ENCODE results near the gene BCAS1.

The BCAS1 gene

DNA sequence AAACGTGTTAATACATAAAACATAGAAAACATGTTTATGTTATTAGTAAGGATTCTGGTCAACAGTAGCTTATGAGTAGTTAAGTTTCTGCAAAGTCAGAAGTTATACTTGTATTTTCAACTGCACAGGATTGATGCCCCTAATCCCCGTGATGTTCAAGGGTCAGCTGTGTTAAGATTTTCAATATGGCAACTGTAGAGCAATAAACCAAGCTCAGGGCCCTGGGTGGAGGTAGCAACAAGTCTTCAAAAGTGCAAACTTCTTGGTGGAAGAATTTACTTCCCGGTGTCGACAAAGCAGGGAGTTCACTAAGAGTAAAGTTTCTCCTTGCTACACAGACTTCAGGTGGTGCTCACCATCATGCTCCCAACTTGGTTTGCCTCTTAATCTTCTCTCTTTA is 4.1 kb upstream of the BCAS1 start:
- DNase-seq: no peak

DNA sequence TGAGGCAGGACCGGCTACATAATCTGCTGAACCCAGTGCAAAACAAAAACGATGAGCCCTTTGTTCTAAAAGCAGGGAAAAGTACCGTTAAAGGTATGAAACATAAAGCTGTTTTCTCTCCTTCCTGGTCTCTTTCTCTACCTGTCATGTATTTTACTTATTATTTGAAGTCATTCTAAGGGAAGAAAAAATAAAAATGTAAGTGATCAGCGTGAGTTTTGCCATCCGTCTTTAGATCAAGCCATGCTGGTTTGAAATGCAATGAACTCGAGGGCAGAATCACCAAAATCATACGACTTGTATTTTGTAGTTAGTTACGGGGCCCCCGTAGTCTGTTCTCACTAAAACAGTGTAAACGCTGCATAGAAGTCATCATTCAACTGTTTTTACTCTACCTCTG is 2.9 kb upstream of the BCAS1 start:
- no peak for DNase-seq

DNA sequence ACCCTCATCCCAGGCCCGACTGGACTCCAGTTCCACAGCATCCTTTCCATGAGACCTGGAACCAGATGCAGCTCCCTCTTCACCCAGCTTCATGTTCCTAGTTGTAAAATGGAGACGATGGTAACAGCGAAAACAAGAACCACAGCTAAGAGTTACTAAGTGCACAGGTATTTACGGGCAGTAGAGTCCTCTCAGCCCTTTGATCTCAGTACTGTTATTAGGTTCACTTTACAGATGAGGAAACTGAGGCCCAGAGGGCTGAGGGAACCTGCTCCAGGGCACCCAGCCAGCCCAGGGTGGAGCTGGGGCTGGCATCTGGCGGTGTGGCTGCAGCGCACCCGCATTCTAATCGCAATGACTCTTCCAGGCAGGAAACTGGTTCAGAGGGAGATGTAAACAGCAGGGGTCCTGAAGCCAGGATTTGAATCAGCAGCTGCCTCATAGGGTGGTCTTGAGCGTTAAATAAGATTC is 858 bp downstream of the BCAS1 start:
- DNase-seq: no peak

DNA sequence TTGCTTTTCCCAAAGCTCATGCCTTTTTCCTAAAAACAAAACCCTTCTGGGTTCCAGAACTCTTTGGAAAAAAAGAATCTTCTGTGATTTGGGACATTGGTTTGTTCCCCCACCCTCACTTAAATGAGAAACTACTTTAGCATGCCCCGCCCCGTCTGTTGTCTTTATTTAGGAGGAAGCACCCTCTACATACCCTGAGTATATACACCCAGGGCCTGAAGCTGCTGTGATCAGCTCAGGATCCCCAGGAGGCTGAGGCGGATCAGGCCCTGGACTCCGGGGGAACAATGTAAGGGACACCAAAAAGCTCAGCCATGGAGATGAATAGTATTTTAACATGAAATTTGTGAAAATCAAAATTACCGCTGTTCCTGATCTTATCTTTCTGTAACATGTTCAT is 1.4 kb downstream of the BCAS1 start:
- DNase-seq: no peak

DNA sequence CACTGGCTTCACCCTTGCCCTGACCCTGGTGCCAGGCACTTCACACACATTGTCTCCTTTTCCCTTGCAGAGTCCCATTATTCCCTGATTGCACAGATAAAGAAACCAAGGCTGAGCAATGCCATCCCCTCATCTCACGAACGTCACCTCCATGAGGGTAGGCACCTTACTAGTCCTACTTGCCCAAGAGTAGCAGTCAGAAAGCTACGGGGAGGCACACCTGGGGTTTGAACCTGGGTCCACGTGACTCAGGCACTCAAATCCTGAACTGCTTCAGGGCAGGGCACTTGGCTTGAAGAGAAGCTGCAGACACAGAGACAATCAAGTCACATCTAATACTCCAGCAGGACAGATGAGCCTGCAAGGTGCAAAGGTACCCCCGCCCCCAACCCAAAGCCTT is 1.9 kb downstream of the BCAS1 start:
- no peak for DNase-seq

DNA sequence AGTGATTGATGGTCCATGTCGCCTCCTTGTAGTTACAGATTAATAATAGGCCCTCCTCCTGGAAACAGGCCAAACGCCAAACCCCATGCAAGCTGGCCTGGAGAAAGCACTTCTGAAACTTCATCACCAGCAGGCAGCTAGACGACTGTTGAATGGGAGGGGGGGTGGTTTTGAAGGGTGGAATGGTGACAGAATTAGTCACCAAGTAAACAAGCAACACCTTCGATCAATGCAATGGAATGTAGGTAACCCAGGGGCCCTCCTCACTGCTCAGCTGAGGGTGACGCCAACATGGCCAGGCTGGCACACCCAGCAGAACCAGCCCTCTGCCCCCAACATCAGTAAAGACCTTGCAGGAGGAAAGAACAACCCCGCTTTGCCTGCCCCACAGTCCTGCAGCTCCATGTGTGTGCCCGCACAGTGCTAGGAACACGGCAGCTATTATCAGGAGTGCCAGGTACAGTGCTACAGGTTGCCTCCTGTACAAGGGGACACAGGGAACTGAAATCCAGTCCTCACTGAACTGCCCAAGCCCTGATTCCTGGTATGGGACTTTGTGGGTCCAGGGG is 2.7 kb downstream of the BCAS1 start:
- peak; percentile 31 for DNase-seq

DNA sequence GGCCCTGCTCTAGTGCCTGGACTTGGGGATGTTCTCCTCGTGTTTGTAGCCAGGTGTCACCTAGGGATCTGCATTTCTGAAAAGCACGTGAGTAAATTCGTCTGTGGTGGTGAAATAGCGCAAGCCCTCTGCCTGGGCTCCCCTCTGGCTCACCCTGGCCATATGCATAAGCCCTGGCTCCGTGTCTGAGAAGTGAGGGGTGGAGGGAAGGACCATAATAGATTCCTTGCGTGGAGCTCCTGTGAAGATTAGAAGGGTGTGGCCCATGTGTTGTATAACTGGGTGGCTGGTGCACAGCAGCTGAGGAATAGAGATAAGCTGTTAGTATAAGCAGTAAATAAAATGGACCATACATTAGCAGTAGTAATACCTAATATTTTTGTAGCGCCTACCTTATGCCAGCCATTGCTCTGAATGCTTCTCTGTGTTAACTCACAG is 4.8 kb downstream of the BCAS1 start:
- DNase-seq: no peak

DNA sequence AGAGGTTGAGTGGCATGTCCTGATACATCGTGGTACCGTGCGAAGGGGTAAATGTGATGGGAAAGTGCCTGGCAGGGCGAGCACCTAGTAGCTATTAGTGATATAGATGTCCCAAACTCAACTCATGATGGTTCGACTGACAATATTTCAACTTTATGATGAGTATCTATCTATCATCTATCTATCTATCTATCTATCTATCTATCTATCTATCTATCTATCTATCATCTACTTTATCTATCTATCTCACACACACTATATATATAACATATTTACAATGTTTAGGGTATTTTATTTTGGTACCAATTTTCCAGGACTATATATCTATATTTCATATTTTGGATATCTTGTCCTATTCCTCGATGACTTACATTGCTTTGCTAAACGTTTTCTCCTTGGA is 5.5 kb downstream of the BCAS1 start:
- DNase-seq: no peak

DNA sequence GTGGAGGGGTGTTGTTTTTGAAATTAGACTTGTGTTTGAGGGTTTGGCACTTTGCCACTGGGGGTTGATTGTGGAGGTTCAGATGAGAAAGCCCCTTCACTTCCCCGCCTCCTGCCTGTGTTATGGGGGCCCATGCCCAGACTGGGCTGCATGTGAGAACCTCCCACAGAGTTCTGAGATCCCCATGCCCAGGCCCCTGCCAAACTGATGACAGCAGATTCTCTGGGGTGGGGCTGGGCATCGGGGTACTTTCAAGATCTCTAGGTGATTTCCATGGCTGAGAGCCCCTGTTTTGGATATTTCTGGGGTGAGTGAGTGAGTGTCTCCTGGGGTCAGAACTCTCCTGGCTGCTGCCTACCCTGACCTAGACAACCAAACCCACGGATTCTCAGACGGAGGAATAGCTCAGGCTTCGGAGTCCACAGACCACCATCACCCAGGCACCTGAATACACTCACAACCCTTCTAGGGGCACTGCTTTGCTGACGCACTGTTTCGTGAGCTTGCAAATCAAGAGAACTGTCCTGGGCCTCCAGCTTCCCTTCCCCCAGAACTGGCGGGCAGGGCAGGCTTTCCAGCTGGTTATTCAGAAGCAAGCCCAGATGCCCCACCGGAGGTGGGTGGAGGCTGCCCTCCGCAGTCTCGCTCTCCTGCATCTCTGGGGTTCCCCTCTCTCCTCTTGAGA is 6.3 kb downstream of the BCAS1 start:
- no peak for DNase-seq

DNA sequence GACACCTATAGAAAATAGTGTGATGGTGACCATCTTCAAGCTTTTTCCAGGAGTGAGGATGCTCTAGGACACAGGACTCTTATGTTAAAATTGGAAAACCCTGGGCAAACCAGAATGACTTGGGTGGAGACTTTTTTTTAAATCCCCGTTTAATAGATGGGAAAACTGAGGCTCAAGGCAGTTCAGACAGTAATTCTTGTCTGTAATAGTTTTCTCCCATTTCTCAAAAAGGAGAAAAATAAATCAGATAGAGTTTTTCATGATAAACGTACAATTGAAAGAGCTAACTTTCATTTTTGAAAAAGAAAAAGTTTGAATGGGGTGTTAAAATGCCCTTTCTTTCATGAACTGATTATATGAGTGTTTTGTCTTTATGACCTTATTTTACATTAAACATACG is 6.8 kb downstream of the BCAS1 start:
- no peak for DNase-seq

DNA sequence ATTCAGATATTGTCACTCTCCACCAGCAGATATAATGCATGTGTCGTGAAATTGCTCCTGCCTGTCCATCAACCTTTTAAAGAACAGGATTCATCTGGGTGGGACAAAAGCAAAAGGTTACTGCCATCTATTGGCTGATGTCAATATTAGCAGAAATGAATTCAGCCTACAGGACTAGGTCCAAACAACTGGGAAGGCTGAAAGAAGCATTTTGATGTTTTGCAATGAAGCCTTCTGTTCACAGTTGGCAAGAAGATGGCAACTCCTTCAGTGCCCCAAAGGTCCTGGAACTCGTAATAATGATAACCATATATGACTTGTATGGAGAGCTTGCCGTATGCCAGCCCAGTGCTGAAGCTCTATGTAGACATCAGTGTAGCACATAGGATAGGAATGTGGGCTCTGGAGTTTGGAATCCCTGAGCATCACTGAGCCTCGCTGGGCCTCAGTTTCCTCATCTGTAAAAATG is 7.5 kb downstream of the BCAS1 start:
- peak; percentile 56 for DNase-seq

DNA sequence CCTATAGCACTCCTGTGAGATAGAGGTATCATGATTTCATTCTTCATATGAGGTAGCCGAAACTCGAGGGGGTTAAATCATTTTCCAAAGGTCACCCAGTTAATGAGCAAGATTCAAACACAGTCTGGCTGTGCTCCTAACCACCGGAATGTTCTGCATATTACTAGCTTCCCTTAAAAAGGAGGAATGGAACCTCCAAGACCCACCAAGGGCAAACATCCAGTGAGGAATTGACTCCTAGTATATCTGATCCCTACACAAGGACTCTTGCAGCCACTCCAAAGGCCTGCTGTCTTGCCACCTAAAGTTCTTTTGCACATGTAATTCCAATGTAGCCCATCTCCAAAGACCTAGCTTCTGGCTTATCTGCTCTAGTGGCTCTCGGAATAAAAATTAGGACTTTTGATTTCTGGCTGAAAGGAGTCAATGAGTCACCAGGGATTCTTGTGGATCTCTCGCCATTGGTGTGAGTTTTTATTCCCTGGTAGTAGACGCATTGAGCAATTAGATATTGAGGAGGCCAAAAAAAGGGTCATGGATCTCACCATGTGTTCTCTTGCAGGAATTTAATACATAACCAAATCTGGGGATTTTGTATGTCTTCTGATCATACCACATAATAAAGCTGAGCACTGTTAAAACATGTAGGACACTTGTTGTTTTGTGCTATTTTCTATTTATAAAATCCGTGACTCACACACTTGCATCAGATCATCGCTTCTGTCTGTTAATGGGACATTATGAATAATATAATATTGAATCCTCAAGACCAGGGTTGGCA is 9.1 kb downstream of the BCAS1 start:
- DNase-seq: no peak

DNA sequence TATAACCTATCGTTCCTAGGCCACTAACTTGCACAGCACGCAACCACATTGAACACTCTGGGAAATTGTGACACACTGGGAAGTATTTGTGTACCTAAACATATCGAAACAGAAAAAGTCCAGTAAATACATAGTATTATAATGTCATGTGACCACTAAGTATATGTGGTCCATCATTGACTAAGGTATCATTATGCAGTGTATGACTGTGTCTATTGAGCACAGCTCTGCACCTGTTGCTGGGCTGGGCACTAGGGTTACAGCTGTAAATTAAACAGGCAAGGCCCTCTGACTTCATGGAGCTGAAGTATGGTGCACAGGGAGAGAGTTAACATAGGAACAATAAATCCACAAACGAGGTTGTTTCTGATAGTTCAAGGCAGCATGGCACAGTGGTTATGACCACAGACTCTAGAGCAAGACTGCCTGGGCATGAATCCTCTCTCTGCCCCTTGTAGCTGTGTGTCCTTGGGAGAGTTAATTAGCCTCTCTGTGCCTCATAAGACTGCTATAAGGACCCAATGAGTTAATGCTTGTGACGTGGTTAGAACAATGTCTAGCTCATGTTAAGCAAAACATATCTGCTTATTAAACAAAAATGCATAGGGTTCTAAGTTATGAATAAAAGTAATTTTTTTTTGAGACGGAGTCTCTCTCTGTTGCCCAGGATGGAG is 10.6 kb downstream of the BCAS1 start:
- no peak for DNase-seq

DNA sequence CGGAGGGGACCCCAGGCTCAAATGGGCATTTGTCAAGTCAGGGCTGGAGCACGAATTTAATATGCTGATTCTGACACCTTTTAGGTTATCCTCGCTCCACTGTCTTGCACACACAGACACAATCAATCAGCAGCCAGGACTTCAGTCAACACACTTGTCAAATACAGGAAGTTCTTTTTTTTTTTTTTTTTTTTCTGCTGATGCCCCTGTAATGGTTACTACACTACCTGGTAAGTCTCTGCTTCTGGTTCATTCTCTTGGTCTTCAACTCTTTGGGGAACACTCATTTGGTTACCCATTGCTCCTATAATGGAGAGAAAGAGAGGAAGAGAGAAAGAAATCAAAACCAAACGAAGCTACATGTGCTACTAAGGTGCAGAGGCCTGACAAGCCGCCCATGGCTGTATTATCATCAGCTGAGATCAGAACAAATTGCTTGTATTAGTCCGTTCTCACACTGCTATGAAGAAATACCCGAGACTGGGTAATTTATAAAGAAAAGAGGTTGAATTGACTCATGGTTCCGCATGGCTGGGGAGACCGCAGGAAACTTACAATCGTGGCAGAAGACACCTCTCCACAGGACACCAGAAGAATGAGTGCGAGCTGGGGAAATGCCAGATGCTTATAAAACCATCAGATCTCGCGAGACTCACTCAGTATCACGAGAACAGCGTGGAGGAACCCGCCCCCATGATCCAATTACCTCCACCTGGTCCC is 11.8 kb downstream of the BCAS1 start:
- no peak for DNase-seq

DNA sequence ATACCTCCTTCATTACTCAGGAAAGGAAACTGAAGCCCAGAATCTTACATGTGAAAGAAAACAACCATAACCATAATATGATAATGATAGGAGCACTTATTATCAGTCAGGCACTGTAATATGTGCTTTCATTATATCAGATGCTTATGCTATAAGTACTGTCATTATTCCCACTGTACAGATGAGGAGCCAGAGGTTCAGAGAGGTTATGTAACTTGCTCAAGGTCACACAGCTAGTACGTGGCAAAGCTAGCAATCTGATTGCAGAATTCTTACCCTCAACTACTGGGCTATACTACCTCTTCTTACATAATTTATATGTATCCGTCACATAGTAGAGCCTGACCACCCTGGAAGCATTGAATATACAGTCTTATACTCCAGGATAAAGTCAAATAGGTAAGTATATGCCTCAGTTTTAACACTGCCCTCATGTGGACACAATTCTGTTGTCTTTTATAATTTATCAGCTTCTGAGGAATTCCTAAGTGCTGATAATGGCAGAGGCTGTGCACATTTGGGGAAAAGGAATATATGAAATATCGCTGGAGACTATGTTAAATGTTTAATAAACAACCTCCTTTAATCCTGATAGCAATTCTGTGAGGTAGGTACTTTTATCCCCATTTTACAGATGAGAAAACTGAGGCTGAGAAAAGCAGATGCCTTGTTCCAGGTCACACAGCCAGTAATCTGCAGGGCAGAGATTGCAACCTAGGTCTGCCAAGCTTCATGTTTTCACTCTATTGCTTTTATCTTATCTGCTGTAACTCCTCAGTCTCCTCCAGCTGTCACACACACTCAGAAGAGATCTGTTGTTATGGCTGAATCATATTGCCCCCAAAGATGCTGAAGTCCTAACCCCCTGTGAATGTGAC is 13.4 kb downstream of the BCAS1 start:
- DNase-seq: no peak

DNA sequence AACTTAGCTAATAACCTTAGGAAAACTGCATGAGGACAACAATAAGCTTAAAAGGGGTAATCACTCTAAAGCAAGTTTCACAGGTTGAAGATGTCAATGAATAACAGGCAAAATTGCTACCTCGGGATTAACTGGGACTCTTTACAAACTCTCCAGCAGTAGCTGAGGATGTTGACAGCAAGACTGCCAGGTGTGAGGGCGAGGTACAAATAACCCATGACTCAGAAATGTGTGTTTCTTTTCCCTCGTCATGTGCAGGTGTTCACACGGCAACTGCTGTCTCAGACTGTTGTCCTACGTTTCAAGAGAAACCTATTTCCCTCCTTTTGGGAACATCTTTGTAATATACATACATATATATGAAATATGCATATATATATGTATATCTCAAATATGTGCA is 15.9 kb downstream of the BCAS1 start:
- DNase-seq: no peak

DNA sequence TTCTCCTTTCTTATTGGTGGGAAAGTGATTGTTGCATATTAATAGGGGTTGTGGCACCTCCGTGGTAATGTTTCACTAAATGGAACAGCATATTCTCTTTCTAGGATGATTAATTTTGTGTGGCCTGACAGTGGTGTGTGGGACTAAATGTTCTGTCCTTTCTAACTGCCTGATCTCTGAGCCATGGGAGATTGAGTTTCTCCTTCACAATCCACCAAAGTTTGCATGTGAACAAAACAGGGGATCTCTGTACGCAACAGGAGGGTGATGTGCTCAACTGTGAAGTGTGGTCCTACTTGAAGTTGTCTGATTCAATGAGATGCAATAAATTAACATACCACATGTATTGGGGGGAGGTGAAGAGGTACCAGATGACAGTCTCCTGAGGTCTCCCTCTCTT is 19.3 kb downstream of the BCAS1 start:
- DNase-seq: no peak

DNA sequence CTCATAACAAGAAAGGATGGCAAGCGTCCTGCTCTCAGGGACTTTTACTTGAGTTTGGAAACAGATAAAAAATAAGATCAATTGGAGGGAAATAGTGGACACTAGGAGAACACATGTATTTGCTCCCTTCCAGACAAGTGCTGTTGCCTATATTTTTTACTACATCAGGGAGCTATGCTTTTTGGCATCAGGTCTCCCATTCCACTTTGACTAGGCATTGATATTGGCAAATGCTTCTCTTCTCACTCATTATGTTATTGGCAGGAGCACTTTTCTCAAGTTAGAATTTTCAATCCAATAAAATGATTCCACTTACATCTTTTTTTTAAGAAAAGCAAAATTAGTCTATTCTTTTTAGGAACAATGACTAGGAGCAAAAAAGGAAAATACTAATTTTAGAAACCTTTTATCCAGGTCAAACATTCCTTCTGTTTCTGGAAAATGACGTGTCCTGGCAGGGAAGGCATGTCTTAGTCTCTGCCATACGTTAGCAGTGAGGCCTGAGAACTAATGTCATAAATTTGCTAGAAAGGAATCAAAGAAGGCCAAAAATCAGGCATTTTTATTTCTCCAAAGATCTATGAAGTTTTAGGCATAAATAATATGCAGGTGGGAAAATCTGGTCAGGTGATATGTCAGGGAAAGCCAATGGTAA is 21.4 kb downstream of the BCAS1 start:
- DNase-seq: no peak

DNA sequence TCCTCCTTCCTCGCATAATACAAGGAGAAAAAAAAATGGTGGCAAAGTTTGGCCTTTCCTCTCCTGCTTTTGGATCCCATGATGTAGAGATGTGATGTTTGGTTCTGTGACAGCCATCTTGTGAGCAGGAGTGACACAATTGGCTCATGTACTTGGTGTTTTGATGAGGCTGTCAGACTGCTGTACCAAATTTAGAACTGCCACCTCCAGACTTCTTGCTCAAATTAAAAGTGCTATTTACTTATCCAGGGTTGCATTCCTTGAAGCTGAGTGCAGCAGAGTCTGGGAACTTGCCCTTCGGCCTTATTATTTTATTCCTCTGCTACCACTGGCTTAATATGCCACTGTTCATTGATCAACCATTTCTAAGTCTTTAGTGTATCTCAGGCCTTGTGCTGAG is 21.9 kb downstream of the BCAS1 start:
- DNase-seq: no peak

DNA sequence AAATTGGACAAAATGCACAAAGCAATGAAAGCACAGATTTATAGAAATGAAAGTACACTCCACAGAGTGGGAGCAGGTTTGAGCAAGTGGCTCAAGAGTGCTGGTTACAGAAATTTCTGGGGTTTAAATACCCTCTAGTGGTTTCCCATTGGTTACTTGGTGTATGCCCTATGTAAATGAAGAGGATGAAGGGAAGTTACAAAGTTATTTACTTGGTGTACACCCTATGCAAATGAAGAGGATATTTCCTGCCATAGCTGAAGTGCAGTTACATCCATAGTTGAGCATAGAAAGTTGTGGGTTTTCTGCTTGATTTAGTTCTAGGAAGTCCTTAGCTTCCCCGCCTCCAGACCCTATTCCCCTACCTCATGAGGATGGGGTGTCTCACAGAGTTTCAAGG is 22.7 kb downstream of the BCAS1 start:
- DNase-seq: no peak

DNA sequence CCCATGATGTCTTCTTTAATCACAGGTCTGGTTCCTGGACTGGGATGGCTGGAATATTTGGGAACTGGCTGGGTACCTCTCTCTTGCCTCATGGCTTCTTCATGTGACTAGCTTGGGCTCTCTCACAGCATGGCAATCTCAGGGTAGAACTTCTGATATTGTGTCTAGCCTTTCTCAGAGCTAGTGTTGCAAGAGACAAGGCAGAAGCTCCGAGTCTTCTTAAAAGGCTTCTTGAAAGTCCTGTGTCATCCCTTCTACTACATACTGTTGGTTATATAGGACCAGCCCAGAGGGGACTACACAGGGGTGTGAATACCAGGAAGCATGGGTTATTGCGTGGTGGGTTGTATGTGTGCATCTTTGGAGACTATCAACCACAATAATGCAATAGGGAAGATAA is 23.3 kb downstream of the BCAS1 start:
- DNase-seq: no peak

Data from eye (tissue), 1 donor.